GM12874 (cell line): ENCODE results near the gene GRK6.

Experiments used
- CTCF ChIP-seq: IDR thresholded peaks from 2 replicates; pipeline ENCODE4 v1.5.1; 2011; ENCODE audit warnings: low read depth, mild to moderate bottlenecking, control low read depth, low read length, moderate library complexity; ENCODE audit not compliant: insufficient read depth

GRK6 gene

GRCh38 chr5:177484902-177485549, 58.5 kb downstream of the GRK6 start:
- TF ChIP-seq CTCF: no peak

- no peak for TF ChIP-seq CTCF
Measured at GRCh38 chr5:177486256-177486655, 59.8 kb downstream of the GRK6 start.

GRCh38 chr5:177487144-177487543, 60.7 kb downstream of the GRK6 start:
- TF ChIP-seq CTCF: no peak

GRCh38 chr5:177487975-177488374, 61.5 kb downstream of the GRK6 start:
- no peak for TF ChIP-seq CTCF

GRCh38 chr5:177489119-177489716, 62.7 kb downstream of the GRK6 start:
- no peak for TF ChIP-seq CTCF

GRCh38 chr5:177490311-177490991, 64.0 kb downstream of the GRK6 start:
- no peak for TF ChIP-seq CTCF

- no peak for TF ChIP-seq CTCF
Measured at GRCh38 chr5:177490992-177491391, 64.5 kb downstream of the GRK6 start.
